AG09309 (cell line): Measurements from ENCODE around the gene CTCFL.

Experiments
- DNase-seq: peaks from one replicate; pipeline ENCODE4 v3.0.0-alpha.2; 2010; ENCODE audit warnings: low read depth
- H3K4me3 ChIP-seq: 2 replicates; pipeline ENCODE4 v1.5.1; 2011; ENCODE audit warnings: mild to moderate bottlenecking, low read depth, low read length, moderate library complexity; ENCODE audit not compliant: control insufficient read depth
- CTCF ChIP-seq: IDR thresholded peaks from 2 replicates; pipeline ENCODE4 v1.5.1; 2011; ENCODE audit warnings: mild to moderate bottlenecking, low read depth, low read length, inconsistent platforms; ENCODE audit not compliant: insufficient read depth, control insufficient read depth; ENCODE audit errors: missing control alignments

Gene CTCFL

GRCh38 chr20:57508381-57508780 lies 16.6 kb downstream of the CTCFL start:
- H3K4me3 ChIP-seq: no peak overlapping the region
- DNase-seq: no peak
- TF ChIP-seq CTCF: no peak

- H3K4me3 ChIP-seq: no peak overlapping the region
- no peak for DNase-seq
- TF ChIP-seq CTCF: no peak
Observed at GRCh38 chr20:57507477-57507876, 17.5 kb downstream of the CTCFL start.

- TF ChIP-seq CTCF: no peak
- no peak overlapping the region for H3K4me3 ChIP-seq
- DNase-seq: no peak
Observed at GRCh38 chr20:57505979-57506378, 19.0 kb downstream of the CTCFL start.

- H3K4me3 ChIP-seq: no peak overlapping the region
- no peak for DNase-seq
Observed at GRCh38 chr20:57504411-57504810, 20.5 kb downstream of the CTCFL start.

GRCh38 chr20:57503035-57503658 lies 21.8 kb downstream of the CTCFL start:
- H3K4me3 ChIP-seq: no peak overlapping the region
- no peak for TF ChIP-seq CTCF
- no peak for DNase-seq

More at GRCh38 chr20:57504411-57504810, 20.5 kb downstream of the CTCFL start:
- no peak for TF ChIP-seq CTCF

GRCh38 chr20:57502336-57502700 lies 22.6 kb downstream of the CTCFL start:
- no peak overlapping the region for H3K4me3 ChIP-seq
- DNase-seq: no peak
- TF ChIP-seq CTCF: no peak

- H3K4me3 ChIP-seq: no peak overlapping the region
- TF ChIP-seq CTCF: no peak
- no peak for DNase-seq
Observed at GRCh38 chr20:57501461-57502335, 23.2 kb downstream of the CTCFL start.
